Stimulated activated CD8-positive, alpha-beta memory T cell treated with anti-CD3 and anti-CD28 coated beads, Interleukin-15, amount 100 ng/mL, for 24 hours (primary cell): ENCODE measurements around the gene NTRK1.
"Not testable (repeated sequence)": the region's sequence is repeated elsewhere in the genome, so short reads cannot be mapped to it uniquely, and the experiment has no call there.

Source experiments
- DNase-seq: peaks from one replicate; pipeline ENCODE4 v3.0.0-alpha.2; 2020; ENCODE audit warnings: low read depth

NTRK1 gene

GRCh38 chr1:156913809-156914387 lies 53.2 kb downstream of the NTRK1 start:
- no peak for DNase-seq

- DNase-seq: no peak
Observed at GRCh38 chr1:156914440-156914856, 53.8 kb downstream of the NTRK1 start.

GRCh38 chr1:156920233-156921052 lies 59.8 kb downstream of the NTRK1 start, which contains the start of gene LRRC71:
TSS of gene LRRC71 (plus strand) at chr1:156920632. CDS start at chr1:156920804, 172 bp downstream.
- peak; percentile 60 for DNase-seq

- DNase-seq: no peak
Observed at GRCh38 chr1:156921053-156921529, 60.4 kb downstream of the NTRK1 start.

- DNase-seq: no peak
Observed at GRCh38 chr1:156922986-156923669, 62.5 kb downstream of the NTRK1 start.

- DNase-seq: no peak
Observed at GRCh38 chr1:156923670-156924477, 63.2 kb downstream of the NTRK1 start.

GRCh38 chr1:156924478-156925153 lies 64.0 kb downstream of the NTRK1 start:
- no peak for DNase-seq

- DNase-seq: no peak
Observed at GRCh38 chr1:156925154-156926010, 64.7 kb downstream of the NTRK1 start.

- no peak for DNase-seq
Observed at GRCh38 chr1:156926175-156926574, 65.5 kb downstream of the NTRK1 start.

- not testable (repeated sequence) for DNase-seq
Observed at GRCh38 chr1:156926695-156927094, 66.0 kb downstream of the NTRK1 start.

- DNase-seq: peak; percentile 31
Observed at GRCh38 chr1:156927215-156928042, 66.8 kb downstream of the NTRK1 start.

GRCh38 chr1:156928043-156928602 lies 67.5 kb downstream of the NTRK1 start:
- DNase-seq: no peak

GRCh38 chr1:156929596-156930238 lies 69.1 kb downstream of the NTRK1 start:
- no peak for DNase-seq

GRCh38 chr1:156930483-156930882 lies 69.8 kb downstream of the NTRK1 start:
- no peak for DNase-seq
